HG03045 (cell line): ENCODE data around the gene SH3GL3.
A peak's percentile ranks its signal among the peaks of the same experiment; 100 is the strongest.

Experiments
- ATAC-seq: cut with Tn5 transposase; IDR thresholded peaks from one replicate; pipeline ENCODE4 v1.9.1; 2021; ENCODE audit warnings: mild to moderate bottlenecking, moderate library complexity; ENCODE audit not compliant: unreplicated experiment

Gene SH3GL3

GRCh38 chr15:83446904-83447709, at the start of gene SH3GL3:
Gene SH3GL3 (plus strand): TSS chr15:83447341. CDS start chr15:83447534, 193 bp downstream.
- ATAC-seq = no peak

- ATAC-seq = no peak
These were observed 48.5 kb upstream of the SH3GL3 start for GRCh38 chr15:83398626-83399025.

GRCh38 chr15:83404121-83404520, 43.0 kb upstream of the SH3GL3 start:
- ATAC-seq = no peak

- ATAC-seq = no peak
These were observed 36.6 kb upstream of the SH3GL3 start for GRCh38 chr15:83410532-83410931.

- ATAC-seq = peak; percentile 56
These were observed 34.0 kb upstream of the SH3GL3 start for GRCh38 chr15:83413054-83413719.

GRCh38 chr15:83422081-83422480, 25.1 kb upstream of the SH3GL3 start:
- ATAC-seq = no peak

- ATAC-seq = no peak
These were observed 24.6 kb upstream of the SH3GL3 start for GRCh38 chr15:83422541-83422940.

- no peak for ATAC-seq
These were observed 23.0 kb upstream of the SH3GL3 start for GRCh38 chr15:83424101-83424500.

- no peak for ATAC-seq
These were observed 16.7 kb upstream of the SH3GL3 start for GRCh38 chr15:83430441-83430840.

GRCh38 chr15:83431521-83431920, 15.6 kb upstream of the SH3GL3 start:
- no peak for ATAC-seq

- ATAC-seq = no peak
These were observed 11.9 kb upstream of the SH3GL3 start for GRCh38 chr15:83435202-83435601.

GRCh38 chr15:83435782-83436181, 11.4 kb upstream of the SH3GL3 start:
- no peak for ATAC-seq

GRCh38 chr15:83436513-83437158, 10.5 kb upstream of the SH3GL3 start:
- no peak for ATAC-seq

- no peak for ATAC-seq
These were observed 3.9 kb upstream of the SH3GL3 start for GRCh38 chr15:83443076-83443847.

- ATAC-seq = no peak
These were observed 2.2 kb upstream of the SH3GL3 start for GRCh38 chr15:83444936-83445335.

GRCh38 chr15:83445643-83446042, 1.5 kb upstream of the SH3GL3 start:
- no peak for ATAC-seq

- no peak for ATAC-seq
These were observed 724 bp upstream of the SH3GL3 start for GRCh38 chr15:83446417-83446816.

GRCh38 chr15:83449250-83449671, 2.1 kb downstream of the SH3GL3 start:
- ATAC-seq = no peak

- ATAC-seq = no peak
These were observed 2.9 kb downstream of the SH3GL3 start for GRCh38 chr15:83449937-83450506.

GRCh38 chr15:83457149-83457548, 10.0 kb downstream of the SH3GL3 start:
- ATAC-seq = no peak

- no peak for ATAC-seq
These were observed 11.2 kb downstream of the SH3GL3 start for GRCh38 chr15:83458381-83458780.
